Lower lobe of right lung (tissue), 2 donors: ENCODE measurements around the gene CELF2. TPM values are rescaled to one million over a fixed set of nuclear protein-coding genes. Genes with fewer than 3 reads are reported as not detected.

Experiments used
- ATAC-seq, 2 donors: fragments of 200-7000 bp; cut with Tn5 transposase; one replicate each; pipeline ENCODE4 v1.9.1; 2020 to 2022; ENCODE audit warnings: mild to moderate bottlenecking in 2 of 2, moderate library complexity in 2 of 2
- DNase-seq: peaks from one replicate; pipeline ENCODE4 v3.0.0-alpha.2; 2020
- H3K27ac ChIP-seq: fragments of 200-600 bp; one replicate; pipeline ENCODE4 v1.8.0; 2022
- H3K27me3 ChIP-seq: fragments of 200-600 bp; one replicate; pipeline ENCODE4 v1.8.0; 2022; ENCODE audit warnings: low read depth
- H3K36me3 ChIP-seq: fragments of 200-600 bp; one replicate; pipeline ENCODE4 v1.8.0; 2022; ENCODE audit warnings: mild to moderate bottlenecking
- H3K4me1 ChIP-seq: fragments of 200-600 bp; one replicate; pipeline ENCODE4 v1.8.0; 2022
- H3K4me3 ChIP-seq: fragments of 200-600 bp; one replicate; pipeline ENCODE4 v1.8.0; 2022; ENCODE audit warnings: mild to moderate bottlenecking
- H3K9me3 ChIP-seq: fragments of 200-600 bp; one replicate; pipeline ENCODE4 v1.8.0; 2022
- CTCF ChIP-seq: fragments of 200-600 bp; IDR thresholded peaks from one replicate; pipeline ENCODE4 v1.8.0; 2022; ENCODE audit warnings: antibody characterized with exemption, mild to moderate bottlenecking
- intact Hi-C: fragments of 100-400 bp; cut with DNase I; formaldehyde crosslinking; loops from one replicate; pipeline ENCODE4 v1.11.0; 2022
- total RNA-seq: library from RNA; stranded (reverse); fragmentation: NEBNext Ultra II Directional; extraction: Animal tissue kit (Norgen Biotek cat#: 25700); gene quantifications from one replicate; pipeline ENCODE4 v1.2.1, GENCODE V29; 2021
- donor health status: DM: no; HTN: yes; CAD: no; lungs with severe emphysema.

CELF2 gene
- total RNA-seq, 1 donor from 2014 or later: 106 TPM

GRCh38 chr10:11168423-11169090 lies 150.9 kb downstream of the CELF2 start:
- Histone ChIP-seq H3K27ac (peak overlapping the region; percentile 13), H3K27me3 (no peaks in the 10 kb centered on the region), H3K4me1 (peaks cover 66% of the 10 kb centered on the region), H3K36me3 (peaks cover 13% of the 10 kb centered on the region), H3K4me3 (peak overlapping the region; percentile 72), H3K9me3 (no peaks in the 10 kb centered on the region)
- DNase-seq (no peak), ATAC-seq (no peak)
- TF ChIP-seq CTCF: no peak
- intact Hi-C loops: no loop called here

GRCh38 chr10:11169976-11170375 lies 152.3 kb downstream of the CELF2 start:
- no peak for DNase-seq
- H3K36me3 ChIP-seq: peaks cover 25% of the 10 kb centered on the region
- peak overlapping the region; percentile 61 for H3K27ac ChIP-seq
- no peaks in the 10 kb centered on the region for H3K27me3 ChIP-seq
- peak overlapping the region; percentile 72 for H3K4me3 ChIP-seq
- intact Hi-C loops: no loop called here
- H3K4me1 ChIP-seq: peaks cover 65% of the 10 kb centered on the region
- no peak for ATAC-seq
- no peak for TF ChIP-seq CTCF
- H3K9me3 ChIP-seq: no peaks in the 10 kb centered on the region

- H3K27ac ChIP-seq: peak overlapping the region; percentile 61
- H3K4me3 ChIP-seq: peak overlapping the region; percentile 72
- H3K27me3 ChIP-seq: no peaks in the 10 kb centered on the region
These were observed 152.9 kb downstream of the CELF2 start for GRCh38 chr10:11170574-11170973.

GRCh38 chr10:11170993-11171851 lies 153.6 kb downstream of the CELF2 start:
- Histone ChIP-seq H3K4me1 (peaks cover 69% of the 10 kb centered on the region), H3K27ac (peak overlapping the region; percentile 61), H3K36me3 (peaks cover 25% of the 10 kb centered on the region), H3K4me3 (peak overlapping the region; percentile 72), H3K9me3 (no peaks in the 10 kb centered on the region), H3K27me3 (no peaks in the 10 kb centered on the region)
- no peak for TF ChIP-seq CTCF
- ATAC-seq (peak; percentile 35 to 53), DNase-seq (no peak)
- intact Hi-C loops: no loop called here

More at GRCh38 chr10:11170574-11170973, 152.9 kb downstream of the CELF2 start:
- ATAC-seq (no peak), DNase-seq (no peak)
- intact Hi-C loops: no loop called here
- Histone ChIP-seq H3K36me3 (peaks cover 25% of the 10 kb centered on the region), H3K4me1 (peaks cover 68% of the 10 kb centered on the region), H3K9me3 (no peaks in the 10 kb centered on the region)
- no peak for TF ChIP-seq CTCF

GRCh38 chr10:11173042-11173441 lies 155.4 kb downstream of the CELF2 start:
- no peaks in the 10 kb centered on the region for H3K27me3 ChIP-seq
- peaks cover 25% of the 10 kb centered on the region for H3K36me3 ChIP-seq
- ATAC-seq (no peak), DNase-seq (no peak)
- intact Hi-C loops: no loop called here
- H3K9me3 ChIP-seq: no peaks in the 10 kb centered on the region
- peak overlapping the region; percentile 15 for H3K4me3 ChIP-seq
- H3K27ac ChIP-seq: no peak overlapping the region
- peaks cover 86% of the 10 kb centered on the region for H3K4me1 ChIP-seq
- TF ChIP-seq CTCF: no peak
